K562 (cell line): ENCODE data around the gene ATAD3C. TPM values are rescaled to one million over a fixed set of nuclear protein-coding genes. Genes with fewer than 3 reads are reported as not detected.

Experiments used
- ATAC-seq: fragments of 200-7000 bp; cut with Tn5 transposase; 3 replicates; pipeline ENCODE4 v1.9.1; 2020; ENCODE audit warnings: moderate library complexity
- BruUV-seq: library from RNA; stranded (reverse); fragments of 400-500 nt; replicated peaks from 2 replicates; lab custom pipeline; 2021; lab: Mats Ljungman, UMichigan
- CTCF ChIA-PET: fragments of 300-600 bp; formaldehyde crosslinking; extraction: SDS; loops from one replicate; lab custom pipeline; 2021; ENCODE audit warnings: low intra/inter-chr PET ratio; lab: Yijun Ruan, JAX
- POLR2A ChIA-PET: fragments of 300-600, 350-650 bp; sonication (Branson Sonifier 250); formaldehyde crosslinking; extraction: SDS; loops from one replicate; lab custom pipeline; 2021; ENCODE audit warnings: antibody characterized with exemption, inconsistent platforms; lab: Yijun Ruan, JAX
- DNase-seq, 4 experiments: peaks; one replicate each; pipeline versions ENCODE4 v3.0.0 to v3.0.0-alpha.2; 2011 to 2018; ENCODE audit warnings: low spot score in 3 of 4, mixed read lengths in 3 of 4; ENCODE audit errors: extremely low read depth in 1 of 4
- FAIRE-seq: peaks from 2 replicates; lab custom pipeline; 2011; peaks lifted over from hg19 to GRCh38; lab: Jason Lieb, UNC
- H2AFZ ChIP-seq: 2 replicates; pipeline ENCODE4 v1.6.0; 2011; ENCODE audit warnings: low read depth, low read length, control low read depth, inconsistent platforms
- H3K27ac ChIP-seq: fragments of 200-600 bp; 3 replicates; pipeline ENCODE4 v1.8.0; 2011; ENCODE audit warnings: low read depth, mild to moderate bottlenecking, control low read depth, inconsistent platforms, low read length, moderate library complexity, mixed read lengths; ENCODE audit errors: extremely low read depth
- H3K27me3 ChIP-seq, 2 experiments: fragments of 300-600 bp in 1 of 2; 2 replicates in 1 of 2; 3 replicates in 1 of 2; pipeline versions ENCODE4 v1.6.0 to v1.8.0; 2011; ENCODE audit warnings: inconsistent platforms in 2 of 2, low read length in 2 of 2, mild to moderate bottlenecking in 1 of 2, mixed read lengths in 1 of 2, moderate library complexity in 1 of 2; ENCODE audit not compliant: control insufficient read depth in 2 of 2, insufficient read depth in 2 of 2
- H3K36me3 ChIP-seq: fragments of 300-600 bp; 3 replicates; pipeline ENCODE4 v1.8.0; 2011; ENCODE audit warnings: mild to moderate bottlenecking, low read length, inconsistent platforms; ENCODE audit not compliant: control insufficient read depth, insufficient read depth
- H3K4me1 ChIP-seq, 2 experiments: fragments of 200-600 bp in 1 of 2; replicated peaks in 1 of 2; 2 replicates in 1 of 2; 3 replicates in 1 of 2; pipeline versions ENCODE4 v1.5.1 to v1.8.0; 2011; ENCODE audit warnings: inconsistent platforms in 2 of 2, low read length in 2 of 2, mild to moderate bottlenecking in 1 of 2, mixed read lengths in 1 of 2, moderate library complexity in 1 of 2; ENCODE audit not compliant: control insufficient read depth in 2 of 2, insufficient read depth in 2 of 2
- H3K4me2 ChIP-seq: 2 replicates; pipeline ENCODE4 v1.6.1; 2011; ENCODE audit warnings: low read length, control low read depth, inconsistent platforms, mixed read lengths; ENCODE audit not compliant: insufficient read depth
- H3K4me3 ChIP-seq: fragments of 200-600 bp; sonication (generic), shearing (Covaris generic); 2 replicates; pipeline ENCODE4 v1.5.1; 2016; ENCODE audit warnings: control low read depth, inconsistent platforms
- H3K79me2 ChIP-seq: fragments of 200-600 bp; 3 replicates; pipeline ENCODE4 v1.8.0; 2011; ENCODE audit warnings: low read length, inconsistent platforms; ENCODE audit not compliant: control insufficient read depth, insufficient read depth
- H3K9ac ChIP-seq, 2 experiments: 2 replicates each; pipeline versions ENCODE4 v1.6.0 to v1.6.1; 2011; ENCODE audit warnings: low read depth in 2 of 2, low read length in 2 of 2, control low read depth in 1 of 2, inconsistent platforms in 1 of 2, mild to moderate bottlenecking in 1 of 2, mixed read lengths in 1 of 2; ENCODE audit not compliant: insufficient read depth in 1 of 2
- H3K9me1 ChIP-seq: one replicate; pipeline ENCODE4 v1.6.0; 2011; ENCODE audit warnings: inconsistent platforms, mild to moderate bottlenecking, low read length, moderate library complexity; ENCODE audit not compliant: control insufficient read depth, insufficient read depth
- H3K9me3 ChIP-seq: replicated peaks from 2 replicates; pipeline ENCODE4 v1.5.1; 2011; ENCODE audit warnings: low read depth, low read length, inconsistent platforms; ENCODE audit not compliant: control insufficient read depth, insufficient read depth
- H4K20me1 ChIP-seq: replicated peaks from 2 replicates; pipeline ENCODE4 v1.6.1; 2011; ENCODE audit warnings: low read length, inconsistent platforms, mixed read lengths; ENCODE audit not compliant: control insufficient read depth, insufficient read depth
- CBX3 ChIP-seq, 2 experiments: IDR thresholded peaks; 1 replicate in 1 of 2; 2 replicates in 1 of 2; pipeline ENCODE4 v1.6.1; 2012; ENCODE audit warnings: inconsistent platforms in 2 of 2, low read length in 2 of 2, borderline replicate concordance in 1 of 2, control low read depth in 1 of 2
- FOXA3 ChIP-seq, 2 experiments: fragments of 450-650 bp in 1 of 2; sonication (generic) in 1 of 2; formaldehyde crosslinking; IDR thresholded peaks in 1 of 2; conservative IDR thresholded peaks in 1 of 2; 2 replicates each; pipeline versions ENCODE4 v1.4.0 to v1.8.0; 2020 to 2022; ENCODE audit warnings: mild to moderate bottlenecking in 2 of 2, missing genetic modification reagents in 1 of 2
- GATA2 ChIP-seq: sonication (generic); formaldehyde crosslinking; IDR thresholded peaks from 2 replicates; pipeline ENCODE4 v1.4.0; 2020; ENCODE audit warnings: mild to moderate bottlenecking, missing genetic modification reagents
- HNRNPK ChIP-seq: fragments of 200-400 bp; formaldehyde crosslinking; IDR thresholded peaks from one replicate; pipeline ENCODE4 v1.6.1; 2018; ENCODE audit warnings: mild to moderate bottlenecking, low read depth, low read length; ENCODE audit not compliant: poor library complexity, severe bottlenecking
- JUNB ChIP-seq: fragments of 450-650 bp; formaldehyde crosslinking; conservative IDR thresholded peaks from 2 replicates; pipeline ENCODE4 v1.4.0; 2020; ENCODE audit warnings: mild to moderate bottlenecking
- KAT2B ChIP-seq: IDR thresholded peaks from one replicate; pipeline ENCODE4 v1.6.1; 2012; ENCODE audit warnings: low read depth, mild to moderate bottlenecking, control low read depth, inconsistent platforms, low read length, moderate library complexity
- NBN ChIP-seq: fragments of 450-650 bp; IDR thresholded peaks from 2 replicates; pipeline ENCODE4 v1.6.1; 2016; ENCODE audit warnings: low read depth, mild to moderate bottlenecking
- PCBP1 ChIP-seq: fragments of 200-400 bp; formaldehyde crosslinking; IDR thresholded peaks from 2 replicates; pipeline ENCODE4 v1.6.1; 2018; ENCODE audit warnings: mild to moderate bottlenecking, low read depth, low read length; ENCODE audit not compliant: poor library complexity, severe bottlenecking
- PCBP2 ChIP-seq: fragments of 200-400 bp; formaldehyde crosslinking; IDR thresholded peaks from 2 replicates; pipeline ENCODE4 v1.6.1; 2018; ENCODE audit warnings: low read length, low read depth, mild to moderate bottlenecking, moderate library complexity; ENCODE audit not compliant: poor library complexity, severe bottlenecking
- PKNOX1 ChIP-seq: fragments of 450-650 bp; IDR thresholded peaks from 2 replicates; pipeline ENCODE4 v1.6.1; 2016
- SIX5 ChIP-seq, 2 experiments: IDR thresholded peaks; 2 replicates each; pipeline ENCODE4 v1.6.1; 2011; ENCODE audit warnings: low read length in 2 of 2, borderline replicate concordance in 1 of 2, low read depth in 1 of 2, mild to moderate bottlenecking in 1 of 2, moderate library complexity in 1 of 2; ENCODE audit not compliant: insufficient read depth in 1 of 2
- SMAD2 ChIP-seq: fragments of 150-350 bp; IDR thresholded peaks from 2 replicates; pipeline ENCODE4 v1.6.1; 2014; ENCODE audit warnings: low read depth, mild to moderate bottlenecking, low read length
- TBL1XR1 ChIP-seq, 2 experiments: IDR thresholded peaks; 2 replicates each; pipeline ENCODE4 v1.6.1; 2012; ENCODE audit warnings: improper control_type of control experiment in 2 of 2, low read length in 2 of 2, mild to moderate bottlenecking in 1 of 2
- U2AF2 ChIP-seq: fragments of 200-400 bp; formaldehyde crosslinking; optimal IDR thresholded peaks from 2 replicates; pipeline ENCODE3; 2017; ENCODE audit warnings: low read depth, mild to moderate bottlenecking, low read length
- ZNF511 ChIP-seq: sonication (generic); formaldehyde crosslinking; IDR thresholded peaks from 2 replicates; pipeline ENCODE4 v1.8.0; 2022; ENCODE audit warnings: mild to moderate bottlenecking, missing genetic modification reagents
- ZNF699 ChIP-seq: fragments of 250-450 bp; sonication (Bioruptor Pico); IDR thresholded peaks from 2 replicates; pipeline ENCODE4 v1.8.0; 2021; ENCODE audit warnings: mild to moderate bottlenecking, moderate library complexity; ENCODE audit not compliant: insufficient replicate concordance
- WGBS: fragments of 100-300 bp; shearing (Covaris generic); methylation state at CpG from one replicate; pipeline ENCODE4 v1.1.6; 2016; ENCODE audit warnings: low coverage, mixed read lengths; ENCODE audit not compliant: insufficient coverage; ENCODE audit errors: missing lambda C conversion rate; 5-methylcytosine and 5-hydroxymethylcytosine counted together
- in situ Hi-C: fragments of 300-500 bp; cut with MboI; formaldehyde crosslinking; loops from 4 replicates; pipeline ENCODE4 v1.15.0; 2018; ENCODE audit warnings: inconsistent platforms, mixed read lengths
- intact Hi-C: fragments of 100-400 bp; cut with micrococcal nuclease; formaldehyde crosslinking; loops from 2 replicates; pipeline ENCODE4 v1.14.2; 2022
- polyA plus RNA-seq, 8 experiments: library from polyadenylated mRNA; depleted of rRNA in 4 of 8; stranded (reverse) in 5 of 8; unstranded in 3 of 8; fragments of >200 nt; fragmentation: Nextera tagmentation in 2 of 8; fragmentation: Illumina TruSeq in 1 of 8; extraction: Ambion mirVana in 2 of 8; extraction: Trizol in 1 of 8; gene quantifications; 2 replicates each; pipeline versions ENCODE4 v1.2.1 to v1.2.3, GENCODE V29; 2011 to 2014; ENCODE audit warnings: inconsistent platforms in 1 of 8, missing spikeins in 1 of 8
- total RNA-seq, 7 experiments: library from RNA; depleted of rRNA in 6 of 7; stranded (reverse); fragments of >200 nt in 6 of 7; fragmentation: Illumina TruSeq in 2 of 7; extraction: Trizol in 2 of 7; gene quantifications; 2 replicates each; pipeline versions ENCODE4 v1.2.1 to v1.2.3, GENCODE V29; 2011 to 2021; ENCODE audit warnings: low replicate concordance in 1 of 7

The ATAD3C gene
- total and polyA plus RNA-seq, 9 of the 15 experiments (the other 6 are each of a cell fraction or from before 2014, with no cell fraction given), result 0.03 to 0.18 TPM; not detected in 7

GRCh38 chr1:1428174-1428573 is 21.3 kb upstream of the ATAD3C start:
- Histone ChIP-seq H3K79me2 (no peaks in the 10 kb centered on the region), H3K4me2 (no peak overlapping the region), H4K20me1 (no peaks in the 10 kb centered on the region), H3K27ac (no peak overlapping the region), H3K4me1 (peaks cover 23 to 63% of the 10 kb centered on the region in 2 experiments), H2AFZ (no peak overlapping the region), H3K4me3 (no peak overlapping the region), H3K9me1 (no peaks in the 10 kb centered on the region), H3K9me3 (no peaks in the 10 kb centered on the region), H3K9ac (no peak overlapping the region), H3K36me3 (no peaks in the 10 kb centered on the region), H3K27me3 (no peaks in the 10 kb centered on the region)
- CTCF ChIA-PET, result no interaction called here
- DNase-seq (no peak), FAIRE-seq (peak; percentile 15), ATAC-seq (no peak)
- BruUV-seq, result no TSS peak
- in situ Hi-C loops (no loop called here), intact Hi-C loops (no loop called here)
- 63% methylated on average over 16 of the region's 19 CpGs for WGBS
- POLR2A ChIA-PET, result interaction anchor here (0.6 to 0.7 kb wide), 2 partner anchors 20 to 179 kb away, joined by 3 read pairs; no protein-coding TSS in a partner anchor
- no peak for TF ChIP-seq GATA2 (CRISPR knock-in tag)
- TF ChIP-seq FOXA3 (CRISPR knock-in tag; conservative IDR thresholded peaks at IDR 0.05 in 1 of 2, IDR thresholded peaks at IDR 0.05 in 1 of 2), result no peak
- no peak for TF ChIP-seq ZNF511 (CRISPR knock-in tag)
- TF ChIP-seq PKNOX1, result no peak
- TF ChIP-seq SMAD2, result no peak
- TF ChIP-seq JUNB (CRISPR knock-in tag), result no peak
- TF ChIP-seq PCBP2, result peak; percentile 52
- TF ChIP-seq KAT2B, result no peak
- peak; percentile 54 for TF ChIP-seq HNRNPK
- TF ChIP-seq PCBP1, result peak; percentile 98
- TF ChIP-seq ZNF699 (CRISPR knock-in tag), result no peak
- no peak for TF ChIP-seq U2AF2
- TF ChIP-seq CBX3 (IDR thresholded peaks at IDR 0.05; ENCODE audit: borderline replicate concordance in 1 of 2, low read length in 2 of 2), result peak in 1 of 2 experiments; percentile 63; a peak in 1 of 3 replicates
- no peak for TF ChIP-seq TBL1XR1 (IDR thresholded peaks at IDR 0.05; ENCODE audit: low read length in 2 of 2)
- TF ChIP-seq SIX5 (IDR thresholded peaks at IDR 0.05; ENCODE audit: borderline replicate concordance in 1 of 2, insufficient read depth in 1 of 2, low read depth in 1 of 2, low read length in 2 of 2), result no peak
- TF ChIP-seq NBN, result no peak
